HG03571 (cell line): ENCODE data around the gene MUC13.

Experiments
- ATAC-seq: cut with Tn5 transposase; IDR thresholded peaks from one replicate; pipeline ENCODE4 v1.9.1; 2021; ENCODE audit not compliant: unreplicated experiment

MUC13 gene

GRCh38 chr3:124903896-124904834 is 30.4 kb downstream of the MUC13 start:
- no peak for ATAC-seq

- ATAC-seq, result no peak
These were observed 37.6 kb downstream of the MUC13 start for GRCh38 chr3:124896824-124897526.

- ATAC-seq, result no peak
These were observed 38.8 kb downstream of the MUC13 start for GRCh38 chr3:124895756-124896155.

GRCh38 chr3:124893526-124893925 is 41.0 kb downstream of the MUC13 start:
- ATAC-seq, result no peak

GRCh38 chr3:124890573-124891190 is 43.9 kb downstream of the MUC13 start:
- ATAC-seq, result no peak

- no peak for ATAC-seq
These were observed 45.8 kb downstream of the MUC13 start for GRCh38 chr3:124888482-124889441.

- no peak for ATAC-seq
These were observed 46.6 kb downstream of the MUC13 start for GRCh38 chr3:124887932-124888298.

GRCh38 chr3:124887177-124887931 is 47.2 kb downstream of the MUC13 start, which contains the start of gene ITGB5:
TSS of gene ITGB5 (minus strand) at chr3:124887365. CDS start at chr3:124887000, 365 bp downstream.
- ATAC-seq, result no peak

- ATAC-seq, result no peak
These were observed 48.1 kb downstream of the MUC13 start for GRCh38 chr3:124886168-124887056.

- no peak for ATAC-seq
These were observed 48.9 kb downstream of the MUC13 start for GRCh38 chr3:124885466-124886167.

- ATAC-seq, result no peak
These were observed 50.0 kb downstream of the MUC13 start for GRCh38 chr3:124884474-124885101.

- no peak for ATAC-seq
These were observed 50.6 kb downstream of the MUC13 start for GRCh38 chr3:124883766-124884473.

GRCh38 chr3:124882816-124883747 is 51.5 kb downstream of the MUC13 start:
- ATAC-seq, result no peak

GRCh38 chr3:124881976-124882697 is 52.4 kb downstream of the MUC13 start:
- ATAC-seq, result no peak

GRCh38 chr3:124879337-124879680 is 55.2 kb downstream of the MUC13 start:
- ATAC-seq, result no peak
